Left ventricle myocardium inferior (tissue), 1 donor: ENCODE measurements around the gene CTSW. TPM values are rescaled to one million over a fixed set of nuclear protein-coding genes. Genes with fewer than 3 reads are reported as not detected.

Experiments used
- DNase-seq: peaks from one replicate; pipeline ENCODE4 v3.0.0-alpha.2; 2020
- H3K27ac ChIP-seq: fragments of 200-600 bp; replicated peaks from 2 replicates; pipeline ENCODE4 v1.8.0; 2021
- H3K27me3 ChIP-seq: fragments of 200-600 bp; 2 replicates; pipeline ENCODE4 v1.8.0; 2021; ENCODE audit warnings: low read depth
- H3K36me3 ChIP-seq: fragments of 200-600 bp; 2 replicates; pipeline ENCODE4 v1.8.0; 2021
- H3K4me1 ChIP-seq: fragments of 200-600 bp; 2 replicates; pipeline ENCODE4 v1.8.0; 2021
- H3K4me3 ChIP-seq: fragments of 200-600 bp; 2 replicates; pipeline ENCODE4 v1.8.0; 2021; ENCODE audit warnings: mild to moderate bottlenecking, moderate library complexity
- H3K9me3 ChIP-seq: fragments of 200-600 bp; replicated peaks from 2 replicates; pipeline ENCODE4 v1.8.0; 2021
- CTCF ChIP-seq: fragments of 200-600 bp; IDR thresholded peaks from 2 replicates; pipeline ENCODE4 v1.8.0; 2021; ENCODE audit warnings: antibody characterized with exemption, mild to moderate bottlenecking, borderline replicate concordance
- intact Hi-C: fragments of 100-400 bp; cut with micrococcal nuclease; formaldehyde crosslinking; loops from one replicate; pipeline ENCODE4 v1.11.0; 2022
- total RNA-seq: library from RNA; stranded (reverse); fragmentation: NEBNext Ultra II Directional; extraction: Animal tissue kit (Norgen Biotek cat#: 25700); gene quantifications from one replicate; pipeline ENCODE4 v1.2.1, GENCODE V29; 2021
- donor health status: DM: no; HTN: yes; CAD: no; lungs with severe emphysema.

Gene CTSW
- total RNA-seq, 1 donor from 2014 or later, result 0.49 TPM

- no peak for DNase-seq
- H3K4me1 ChIP-seq, result peaks cover 52% of the 10 kb centered on the region
These were observed 25.5 kb upstream of the CTSW start for GRCh38 chr11:65854161-65854592.

DNA sequence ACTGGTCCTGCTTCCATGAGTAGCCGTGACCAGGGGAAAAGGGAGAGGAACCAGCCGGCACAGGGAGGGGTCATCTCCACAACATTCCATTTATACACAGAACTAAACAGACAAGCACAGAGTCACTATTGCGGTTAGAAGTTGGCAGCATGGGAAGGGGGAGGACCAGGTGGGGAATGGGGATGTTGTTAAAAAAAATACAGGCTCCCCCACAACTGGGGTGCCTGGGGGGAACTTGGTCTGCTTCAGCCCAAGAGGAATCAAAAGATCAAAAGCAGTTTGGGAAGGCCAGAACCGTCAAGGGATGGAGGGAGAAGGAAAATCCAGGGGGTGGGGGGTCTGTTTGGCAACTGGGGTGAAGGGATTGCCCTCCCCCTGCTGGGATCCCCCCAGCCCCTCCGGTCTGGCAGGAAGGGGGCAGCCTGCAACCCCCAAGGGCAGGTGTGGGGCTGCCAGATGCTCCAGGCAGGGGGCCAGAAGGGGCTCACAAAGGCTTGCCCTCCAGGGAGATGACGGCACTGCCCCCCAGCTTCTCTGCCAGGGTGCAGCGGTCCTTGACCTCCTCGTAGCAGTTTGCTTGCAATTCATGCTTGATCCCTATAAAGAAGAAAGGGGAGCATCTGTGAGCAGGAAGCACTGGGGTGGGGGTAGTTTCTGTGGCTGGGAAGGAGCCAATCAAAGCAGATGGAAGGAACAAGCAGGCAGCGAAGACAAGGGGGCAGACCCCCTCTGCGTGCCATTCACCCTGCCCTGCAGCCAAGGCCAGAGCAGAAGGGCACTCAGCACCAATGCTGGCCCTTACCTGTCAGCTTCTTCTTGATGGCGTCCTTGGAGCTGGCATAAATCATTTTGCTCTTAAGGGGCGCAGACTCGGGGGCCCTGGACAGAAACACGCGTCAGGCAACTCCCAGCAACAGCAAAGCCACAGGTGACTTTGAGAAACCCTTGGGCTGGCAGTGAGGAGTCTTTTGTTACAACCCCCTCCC, 24.5 kb upstream of the CTSW start:
- intact Hi-C loops, result no loop called here
- H3K27ac ChIP-seq, result no peak overlapping the region
- no peak overlapping the region for H3K4me3 ChIP-seq
- peaks cover 58% of the 10 kb centered on the region for H3K4me1 ChIP-seq
- TF ChIP-seq CTCF, result no peak
- H3K27me3 ChIP-seq, result no peaks in the 10 kb centered on the region
- H3K9me3 ChIP-seq, result peaks cover 9% of the 10 kb centered on the region
- DNase-seq, result no peak
- H3K36me3 ChIP-seq, result peaks cover 60% of the 10 kb centered on the region

More at GRCh38 chr11:65854161-65854592, 25.5 kb upstream of the CTSW start:
- no peak for TF ChIP-seq CTCF
- Histone ChIP-seq H3K9me3 (peaks cover 9% of the 10 kb centered on the region), H3K36me3 (peaks cover 60% of the 10 kb centered on the region), H3K4me3 (no peak overlapping the region), H3K27ac (no peak overlapping the region), H3K27me3 (no peaks in the 10 kb centered on the region)
- intact Hi-C loops, result no loop called here

GRCh38 chr11:65855927-65856363, 23.7 kb upstream of the CTSW start:
- TF ChIP-seq CTCF, result no peak
- H3K9me3 ChIP-seq, result peaks cover 7% of the 10 kb centered on the region
- no peak for DNase-seq
- H3K36me3 ChIP-seq, result peaks cover 54% of the 10 kb centered on the region
- peak overlapping the region; percentile 97 for H3K27ac ChIP-seq
- H3K4me3 ChIP-seq, result peak overlapping the region; percentile 80
- intact Hi-C loops, result no loop called here
- no peaks in the 10 kb centered on the region for H3K27me3 ChIP-seq
- peaks cover 65% of the 10 kb centered on the region for H3K4me1 ChIP-seq

DNA sequence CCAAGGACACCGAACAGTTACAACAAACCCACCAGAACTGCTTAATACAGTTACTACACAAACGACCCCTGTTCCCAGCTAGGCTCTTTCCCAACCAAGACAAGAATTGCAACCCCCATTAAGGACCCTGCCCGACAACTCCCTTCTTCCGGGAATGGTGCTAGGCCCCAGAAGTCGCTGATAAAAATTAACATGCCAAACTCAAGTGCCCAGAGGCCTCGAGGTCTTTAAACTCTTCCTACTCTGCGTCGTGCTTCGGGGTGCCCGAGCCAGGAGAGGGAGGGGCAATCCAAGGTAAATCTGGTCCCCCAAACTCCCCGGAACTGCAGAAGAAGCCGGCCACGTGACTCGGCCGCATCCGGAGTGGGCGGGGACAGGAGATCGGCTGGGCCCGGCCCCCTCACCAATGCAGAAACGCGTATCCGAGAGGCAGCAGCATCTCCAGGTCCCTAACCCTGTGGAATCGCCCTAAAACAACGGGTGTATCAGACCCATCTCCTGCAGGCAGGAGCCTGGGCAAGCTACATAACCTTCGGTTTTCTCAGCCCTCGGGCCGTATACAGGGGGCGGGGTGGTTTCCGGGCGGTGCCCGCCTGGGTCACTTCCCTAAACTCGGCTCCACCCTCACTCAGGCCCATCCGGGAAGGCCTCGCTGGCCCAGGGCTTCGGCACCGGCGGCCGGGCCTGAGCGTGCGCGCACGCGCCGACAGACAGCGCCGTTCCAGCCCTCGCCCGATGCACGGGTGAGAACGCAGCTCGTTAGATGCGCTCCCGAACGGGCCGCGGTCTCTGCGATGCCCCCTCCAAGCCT, 22.7 kb upstream of the CTSW start:
- H3K4me1 ChIP-seq, result peaks cover 74% of the 10 kb centered on the region

More for the DNA sequence above, 22.7 kb upstream of the CTSW start:
- H3K27ac ChIP-seq, result peak overlapping the region; percentile 97
- H3K9me3 ChIP-seq, result no peaks in the 10 kb centered on the region
- peak; percentile 86 for DNase-seq
- H3K4me3 ChIP-seq, result peak overlapping the region; percentile 80
- no peaks in the 10 kb centered on the region for H3K27me3 ChIP-seq
- peaks cover 51% of the 10 kb centered on the region for H3K36me3 ChIP-seq
- intact Hi-C loops, result no loop called here
- TF ChIP-seq CTCF, result no peak
